Measurements from ENCODE around the gene PSD. TPM values are rescaled to one million over a fixed set of nuclear protein-coding genes. Genes with fewer than 3 reads are reported as not detected.
"Not testable (repeated sequence)": the region's sequence is repeated elsewhere in the genome, so short reads cannot be mapped to it uniquely, and the experiment has no call there.

PSD gene
- 10 to 100 TPM in 1 of 2 donors, 1 to 10 TPM in 1; 8.6 to 11.7 TPM for total RNA-seq

DNA sequence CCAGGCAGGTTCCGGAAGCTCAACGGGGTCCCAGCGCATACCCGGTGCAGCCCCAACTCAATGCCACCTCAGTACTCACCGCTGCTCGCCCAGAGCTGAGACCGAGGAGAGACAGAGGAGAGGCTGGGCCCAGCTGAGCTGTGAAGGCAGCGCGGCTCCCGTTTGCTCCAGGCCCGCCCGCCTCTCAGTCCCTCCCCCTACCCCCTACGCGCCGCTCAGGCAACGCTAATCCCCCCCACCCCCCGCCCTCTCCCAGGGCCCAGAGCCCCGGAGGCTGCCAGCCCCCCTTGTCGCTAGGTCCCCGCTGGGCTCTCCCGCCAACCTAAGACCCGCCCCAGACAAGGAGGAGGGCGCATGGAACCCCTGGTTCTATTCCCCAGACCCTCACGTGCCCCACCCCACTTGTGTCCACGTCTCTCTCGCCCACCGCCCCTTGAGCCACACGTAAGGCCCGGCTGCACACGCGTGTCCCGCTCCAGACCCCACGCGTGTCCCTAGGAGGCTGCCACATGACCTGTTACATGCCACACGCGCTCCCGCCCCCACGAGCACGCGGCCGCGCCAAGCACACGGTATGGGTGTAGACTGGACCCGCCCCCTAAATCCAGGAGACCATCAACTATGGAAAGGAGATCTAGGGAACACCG, at the start of gene PSD:
Gene PSD (minus strand): TSS at position 164 of the 647 bp plus-strand sequence. CDS start 1,747 bp downstream, outside the sequence.
- peaks cover 2% of the 10 kb centered on the region in 2 donors for H3K36me3 Mint-ChIP-seq (ENCODE audit: insufficient read depth in 2 of 2)
- peaks cover 34% of the 10 kb centered on the region for H3K4me1 Mint-ChIP-seq (ENCODE audit: low read depth)
- no peak for ATAC-seq (replicated peaks in 1 of 2)
- peaks cover 26% of the 10 kb centered on the region for H3K27me3 Mint-ChIP-seq (ENCODE audit: low read depth)
- no peaks in the 10 kb centered on the region for H3K9me3 Mint-ChIP-seq
- peak within 1 kb of the TSS; percentile 88 to 99 for H3K4me3 Mint-ChIP-seq
- H3K27ac Mint-ChIP-seq, result peak within 1 kb of the TSS; percentile 67
- no peak for DNase-seq

DNA sequence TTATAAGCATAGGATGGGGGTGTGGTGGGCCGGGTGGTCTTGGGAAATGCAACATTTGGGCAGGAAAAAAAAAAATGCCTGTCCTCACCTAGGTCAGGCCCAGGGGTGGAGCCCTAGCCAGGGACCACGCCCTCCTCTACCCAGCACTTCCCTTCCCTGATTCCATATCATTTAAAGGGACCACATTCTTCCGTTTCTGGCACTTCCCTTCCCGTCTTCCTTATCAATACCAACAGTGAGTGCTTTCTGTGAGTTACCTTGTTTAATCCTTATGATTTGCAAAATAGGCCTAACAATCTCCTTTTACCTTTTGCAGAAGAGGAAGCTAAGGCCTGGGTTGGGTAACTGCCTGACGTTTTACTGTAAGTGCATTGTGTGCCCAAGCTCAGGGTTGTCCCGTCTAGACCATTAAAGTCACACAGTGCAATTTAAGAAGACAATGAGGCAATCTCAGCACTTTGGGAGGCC, 49.4 kb upstream of the PSD start:
- Mint-ChIP-seq H3K27ac (no peak overlapping the region), H3K9me3 (no peaks in the 10 kb centered on the region), H3K27me3 (ENCODE audit: low read depth) (peaks cover under 1% of the 10 kb centered on the region), H3K4me3 (no peak overlapping the region), H3K4me1 (ENCODE audit: low read depth) (peaks cover 24% of the 10 kb centered on the region), H3K36me3 (ENCODE audit: insufficient read depth in 2 of 2) (peaks cover 0 to 2% of the 10 kb centered on the region in 2 donors)
- DNase-seq (no peak), ATAC-seq (replicated peaks in 1 of 2) (no peak)

DNA sequence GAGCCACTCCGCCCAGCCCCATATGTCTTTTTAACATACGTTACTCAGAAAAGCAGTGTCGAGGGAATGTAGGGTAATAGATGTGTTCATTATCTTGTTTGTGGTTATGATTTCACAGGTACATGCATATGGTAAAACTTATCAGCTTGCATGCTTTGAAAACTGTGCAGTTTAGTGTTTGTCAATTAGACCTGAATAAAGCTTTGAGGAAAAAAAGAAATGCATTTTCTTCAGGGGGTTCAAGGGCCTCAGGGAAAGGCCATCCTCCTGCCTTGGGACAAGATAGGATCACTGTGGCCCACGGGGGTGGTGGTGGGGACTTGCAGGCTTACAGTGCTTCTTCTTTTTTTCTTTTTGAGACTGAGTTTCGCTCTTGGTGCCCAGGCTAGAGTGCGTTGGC, 48.7 kb upstream of the PSD start:
- Mint-ChIP-seq H3K9me3 (no peaks in the 10 kb centered on the region), H3K36me3 (ENCODE audit: insufficient read depth in 2 of 2) (peaks cover 0 to 2% of the 10 kb centered on the region in 2 donors), H3K4me3 (no peak overlapping the region), H3K27me3 (ENCODE audit: low read depth) (peaks cover 7% of the 10 kb centered on the region), H3K27ac (no peak overlapping the region), H3K4me1 (ENCODE audit: low read depth) (peaks cover 25% of the 10 kb centered on the region)
- ATAC-seq (replicated peaks in 1 of 2) (no peak), DNase-seq (no peak)

DNA sequence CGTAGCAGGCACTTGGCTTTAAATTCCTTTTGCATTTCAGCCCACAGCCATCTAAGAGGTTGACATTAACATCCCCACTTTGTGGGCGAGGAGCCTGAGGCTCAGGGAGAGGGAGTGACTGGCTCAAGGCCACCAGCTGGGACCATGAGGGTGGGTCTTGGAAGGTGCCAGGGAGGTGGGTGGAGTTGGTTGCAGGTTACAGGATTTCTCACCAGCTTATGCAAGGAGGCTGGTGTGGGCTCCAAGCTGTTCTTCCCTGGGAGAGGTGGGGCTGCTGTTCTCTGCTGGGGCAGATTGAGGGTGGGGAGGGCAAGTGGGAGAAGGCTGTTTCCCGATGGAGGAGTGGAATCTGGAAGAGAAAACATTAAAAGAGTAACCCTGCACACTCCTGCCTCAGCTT, 46.9 kb upstream of the PSD start:
- no peak overlapping the region for H3K27ac Mint-ChIP-seq
- no peak for ATAC-seq (replicated peaks in 1 of 2)
- H3K36me3 Mint-ChIP-seq (ENCODE audit: insufficient read depth in 2 of 2), result peaks cover 0 to 2% of the 10 kb centered on the region in 2 donors
- no peaks in the 10 kb centered on the region for H3K9me3 Mint-ChIP-seq
- DNase-seq, result no peak
- H3K4me3 Mint-ChIP-seq, result no peak overlapping the region
- H3K27me3 Mint-ChIP-seq (ENCODE audit: low read depth), result peaks cover 7% of the 10 kb centered on the region
- H3K4me1 Mint-ChIP-seq (ENCODE audit: low read depth), result peaks cover 43% of the 10 kb centered on the region

DNA sequence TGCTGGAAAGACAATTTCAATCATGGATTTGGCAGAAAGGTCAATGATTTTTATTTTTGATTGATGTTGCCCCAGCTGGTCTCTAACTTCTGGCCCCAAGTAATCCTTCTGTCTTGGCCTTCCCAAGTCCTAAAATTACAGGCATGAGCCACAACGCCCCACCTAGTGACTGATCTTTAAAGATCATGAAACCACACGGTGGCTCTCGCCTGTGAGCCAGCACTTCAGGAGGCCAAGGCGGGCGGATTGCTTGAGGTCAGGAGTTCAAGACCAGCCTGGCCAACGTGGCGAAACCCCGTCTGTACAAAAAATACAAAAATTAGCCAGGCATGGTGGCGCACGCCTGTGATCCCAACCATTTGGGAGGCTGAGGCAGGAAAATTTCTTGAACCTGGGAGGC, 45.4 kb upstream of the PSD start:
- H3K27me3 Mint-ChIP-seq (ENCODE audit: low read depth), result peaks cover 7% of the 10 kb centered on the region
- H3K4me3 Mint-ChIP-seq, result no peak overlapping the region
- DNase-seq, result no peak
- H3K9me3 Mint-ChIP-seq, result no peaks in the 10 kb centered on the region
- H3K27ac Mint-ChIP-seq, result no peak overlapping the region
- no peak for ATAC-seq (replicated peaks in 1 of 2)
- H3K36me3 Mint-ChIP-seq (ENCODE audit: insufficient read depth in 2 of 2), result peaks cover 0 to 2% of the 10 kb centered on the region in 2 donors
- peaks cover 45% of the 10 kb centered on the region for H3K4me1 Mint-ChIP-seq (ENCODE audit: low read depth)

DNA sequence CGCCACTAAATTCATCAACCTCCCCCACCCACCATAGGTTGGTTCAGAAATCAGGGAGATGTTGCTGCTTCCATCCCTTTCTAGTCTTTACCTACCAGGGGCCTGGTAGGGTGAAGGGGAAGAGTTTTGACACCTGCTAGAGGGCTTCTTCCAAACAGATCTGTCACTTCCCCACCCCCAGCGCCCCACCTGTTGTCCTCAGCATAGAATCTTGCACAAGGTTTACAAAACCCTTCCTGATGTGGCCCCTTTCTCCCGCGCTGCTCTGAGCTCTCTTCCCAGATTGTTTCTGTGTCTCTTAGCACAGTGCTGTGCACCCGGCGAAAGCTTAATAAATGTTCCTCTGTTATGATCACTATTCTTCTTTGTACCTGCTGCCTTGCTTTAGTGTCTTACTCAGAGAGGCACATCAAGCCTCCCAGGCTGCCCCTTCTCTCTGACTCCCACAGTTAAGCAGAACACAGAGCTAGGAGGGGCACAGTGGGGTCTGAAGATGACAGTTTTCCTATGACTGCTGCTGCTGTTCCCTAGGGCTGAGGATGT, 44.0 kb upstream of the PSD start:
- H3K27ac Mint-ChIP-seq, result no peak overlapping the region
- no peak for DNase-seq
- peaks cover 7% of the 10 kb centered on the region for H3K27me3 Mint-ChIP-seq (ENCODE audit: low read depth)

DNA sequence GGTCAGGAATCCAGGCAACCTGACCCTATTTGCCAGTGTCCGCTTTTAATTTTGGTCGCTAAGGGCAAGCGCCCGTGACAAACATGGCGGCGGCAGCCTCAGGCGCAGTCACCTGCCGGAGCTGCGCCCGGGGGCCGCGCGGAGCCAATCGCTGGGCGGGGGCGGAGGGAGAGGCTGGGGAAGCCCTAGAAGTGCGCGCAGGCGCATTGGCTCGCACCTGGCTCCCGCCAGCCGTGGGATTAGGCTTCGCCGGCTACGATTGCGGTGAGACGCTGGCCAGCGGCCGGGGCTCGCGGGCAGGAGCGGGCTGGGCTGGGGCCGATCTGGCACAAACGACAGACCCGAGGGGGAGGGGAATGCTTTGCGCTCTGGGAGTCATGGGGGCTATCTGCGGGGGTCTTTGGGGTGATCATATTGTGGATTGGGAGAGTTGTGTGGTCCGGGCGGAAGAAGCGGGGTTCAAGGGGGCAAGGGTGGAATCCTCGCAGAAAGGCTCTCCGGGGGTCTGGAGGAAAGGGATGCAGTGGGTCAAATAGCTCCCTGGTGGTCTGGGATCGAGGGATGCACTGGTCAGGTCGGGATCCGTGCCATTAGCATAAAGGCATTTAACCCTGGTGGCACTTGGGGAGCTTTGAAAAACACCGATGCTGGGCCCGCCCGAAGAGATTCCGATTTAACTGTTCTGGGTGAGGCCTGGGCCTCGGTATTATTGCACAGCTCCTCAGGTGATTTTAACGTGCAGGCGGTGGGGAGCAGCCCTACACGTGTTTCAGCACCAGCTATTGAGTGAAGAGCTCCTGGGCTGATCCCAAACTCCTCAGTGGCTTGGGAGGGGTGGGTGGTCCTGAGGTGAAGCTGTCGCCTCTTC, 42.8 kb upstream of the PSD start:
- Mint-ChIP-seq H3K36me3 (ENCODE audit: insufficient read depth in 2 of 2) (peaks cover 0 to 2% of the 10 kb centered on the region in 2 donors), H3K9me3 (no peaks in the 10 kb centered on the region), H3K4me3 (peak overlapping the region; percentile 98 to 99), H3K4me1 (ENCODE audit: low read depth) (peaks cover 51% of the 10 kb centered on the region), H3K27me3 (ENCODE audit: low read depth) (peaks cover 7% of the 10 kb centered on the region), H3K27ac (peak overlapping the region; percentile 97)
- peak; percentile 97 to 98 for ATAC-seq (replicated peaks in 1 of 2)
- peak; percentile 96 to 97 for DNase-seq

More for the DNA sequence above, 44.0 kb upstream of the PSD start:
- Mint-ChIP-seq H3K36me3 (ENCODE audit: insufficient read depth in 2 of 2) (peaks cover 0 to 2% of the 10 kb centered on the region in 2 donors), H3K9me3 (no peaks in the 10 kb centered on the region), H3K4me1 (ENCODE audit: low read depth) (peaks cover 48% of the 10 kb centered on the region), H3K4me3 (peak overlapping the region; percentile 98 to 99)
- no peak for ATAC-seq (replicated peaks in 1 of 2)

DNA sequence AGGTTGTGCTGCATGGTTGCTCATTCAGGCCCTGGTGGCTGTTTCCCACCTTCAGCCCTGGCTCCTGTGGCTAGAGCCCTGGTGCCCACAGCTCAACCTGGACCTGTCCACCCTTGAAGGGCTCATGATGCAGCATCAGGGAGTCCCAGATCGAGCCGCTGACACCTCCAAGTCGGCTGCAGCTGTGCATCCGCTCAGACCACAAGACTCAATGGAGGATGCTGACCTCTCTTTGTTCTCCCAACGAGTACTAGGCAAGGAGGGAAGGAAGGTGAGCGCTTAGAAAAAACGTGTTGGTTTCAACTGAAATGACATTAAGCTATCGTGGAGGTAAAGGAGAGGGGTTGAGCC, 42.2 kb upstream of the PSD start:
- no peaks in the 10 kb centered on the region for H3K9me3 Mint-ChIP-seq
- ATAC-seq (replicated peaks in 1 of 2), result peak; percentile 41 to 56
- peaks cover 7% of the 10 kb centered on the region for H3K27me3 Mint-ChIP-seq (ENCODE audit: low read depth)
- peaks cover 0 to 2% of the 10 kb centered on the region in 2 donors for H3K36me3 Mint-ChIP-seq (ENCODE audit: insufficient read depth in 2 of 2)
- H3K4me3 Mint-ChIP-seq, result peak overlapping the region; percentile 98 to 99
- DNase-seq, result peak in 1 of 2 donors; percentile 18
- peaks cover 51% of the 10 kb centered on the region for H3K4me1 Mint-ChIP-seq (ENCODE audit: low read depth)
- H3K27ac Mint-ChIP-seq, result peak overlapping the region; percentile 83

DNA sequence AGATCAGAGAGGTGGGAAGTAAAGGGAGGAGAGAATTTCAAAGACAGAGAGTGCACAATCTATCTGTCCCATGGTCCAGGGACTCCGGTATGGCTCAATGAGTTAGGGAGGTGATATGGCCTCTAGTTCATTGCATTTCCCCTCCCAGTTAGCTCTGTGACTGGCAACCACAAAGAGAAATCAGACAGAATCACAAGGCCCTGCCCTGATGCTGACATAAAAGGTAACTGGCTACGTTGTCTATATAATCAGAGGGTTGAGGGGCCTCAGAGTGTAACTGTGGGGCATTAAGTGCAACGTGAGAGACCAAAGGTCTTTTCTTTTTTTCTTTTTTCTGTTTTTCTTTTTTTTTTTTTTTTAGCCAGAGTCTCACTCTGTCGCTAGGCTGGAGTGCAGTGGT, 40.1 kb upstream of the PSD start:
- Mint-ChIP-seq H3K4me1 (ENCODE audit: low read depth) (peaks cover 41% of the 10 kb centered on the region), H3K27ac (no peak overlapping the region), H3K36me3 (ENCODE audit: insufficient read depth in 2 of 2) (peaks cover 0 to 1% of the 10 kb centered on the region in 2 donors), H3K27me3 (ENCODE audit: low read depth) (peaks cover 7% of the 10 kb centered on the region), H3K4me3 (no peak overlapping the region), H3K9me3 (no peaks in the 10 kb centered on the region)
- no peak for DNase-seq
- no peak for ATAC-seq (replicated peaks in 1 of 2)

DNA sequence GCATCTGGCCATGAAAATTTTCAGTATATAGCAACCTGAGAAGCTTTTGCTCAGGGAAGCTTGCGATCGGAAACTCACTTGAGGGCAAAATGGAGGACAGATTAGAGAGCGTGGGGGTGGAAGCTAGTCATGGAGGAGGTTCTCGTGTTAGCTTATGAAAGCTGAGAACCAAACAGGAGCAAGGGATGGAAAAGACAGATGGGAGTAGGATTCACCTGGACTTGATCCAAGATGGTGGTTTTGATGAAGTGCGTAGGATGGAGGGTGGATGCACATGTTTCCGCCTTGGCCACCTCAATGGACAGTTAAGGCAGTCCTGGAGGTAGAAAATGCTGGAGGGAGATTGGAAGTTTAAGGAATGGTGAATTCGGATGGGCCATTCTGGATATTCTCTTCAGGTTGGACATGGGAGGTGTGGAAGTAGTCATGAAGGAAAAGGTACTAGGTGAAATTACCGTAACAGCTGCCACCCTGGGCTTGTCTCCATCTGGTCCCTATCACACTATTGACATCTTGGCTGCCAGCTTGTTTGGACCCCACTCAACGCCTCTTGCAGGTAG, 39.1 kb upstream of the PSD start:
- H3K36me3 Mint-ChIP-seq (ENCODE audit: insufficient read depth in 2 of 2), result peaks cover 4 to 5% of the 10 kb centered on the region in 2 donors

DNA sequence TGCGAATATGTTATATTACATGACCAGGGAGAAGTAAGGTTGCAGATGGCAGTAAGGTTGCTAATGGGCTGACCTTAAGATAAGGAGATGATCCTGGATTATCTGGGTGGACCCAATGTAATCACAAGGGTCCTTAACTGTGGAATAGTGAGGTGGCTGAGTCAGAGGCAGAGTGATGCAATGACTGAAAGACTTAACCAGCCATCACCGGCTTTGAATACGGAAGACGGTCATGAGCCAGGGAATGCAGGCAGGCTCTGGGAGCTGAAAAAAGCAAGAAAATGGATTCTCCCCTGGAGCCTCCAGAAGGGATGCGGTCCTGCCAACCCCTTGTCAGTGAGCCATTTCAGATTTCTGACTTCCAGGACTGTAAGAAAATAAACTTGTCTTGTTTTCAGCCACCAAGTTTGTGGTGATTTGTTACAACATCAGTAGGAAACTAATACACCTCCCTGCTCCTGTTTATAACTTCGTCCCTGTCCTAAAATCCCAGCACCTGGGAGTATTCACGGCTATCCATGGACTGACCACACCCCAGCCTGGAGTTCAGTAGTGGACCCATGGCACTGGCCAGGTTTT, 37.4 kb upstream of the PSD start:
- ATAC-seq (replicated peaks in 1 of 2) (no peak), DNase-seq (no peak)
- peaks cover 40% of the 10 kb centered on the region for H3K4me1 Mint-ChIP-seq (ENCODE audit: low read depth)
- no peaks in the 10 kb centered on the region for H3K9me3 Mint-ChIP-seq
- H3K27me3 Mint-ChIP-seq (ENCODE audit: low read depth), result no peaks in the 10 kb centered on the region
- H3K4me3 Mint-ChIP-seq, result no peak overlapping the region
- H3K27ac Mint-ChIP-seq, result peak overlapping the region; percentile 35
- H3K36me3 Mint-ChIP-seq (ENCODE audit: insufficient read depth in 2 of 2), result peaks cover 4 to 10% of the 10 kb centered on the region in 2 donors

More for the DNA sequence above, 39.1 kb upstream of the PSD start:
- Mint-ChIP-seq H3K27me3 (ENCODE audit: low read depth) (peaks cover 3% of the 10 kb centered on the region), H3K4me3 (no peak overlapping the region), H3K9me3 (no peaks in the 10 kb centered on the region), H3K4me1 (ENCODE audit: low read depth) (peaks cover 41% of the 10 kb centered on the region), H3K27ac (no peak overlapping the region)
- no peak for ATAC-seq (replicated peaks in 1 of 2)
- DNase-seq, result no peak

DNA sequence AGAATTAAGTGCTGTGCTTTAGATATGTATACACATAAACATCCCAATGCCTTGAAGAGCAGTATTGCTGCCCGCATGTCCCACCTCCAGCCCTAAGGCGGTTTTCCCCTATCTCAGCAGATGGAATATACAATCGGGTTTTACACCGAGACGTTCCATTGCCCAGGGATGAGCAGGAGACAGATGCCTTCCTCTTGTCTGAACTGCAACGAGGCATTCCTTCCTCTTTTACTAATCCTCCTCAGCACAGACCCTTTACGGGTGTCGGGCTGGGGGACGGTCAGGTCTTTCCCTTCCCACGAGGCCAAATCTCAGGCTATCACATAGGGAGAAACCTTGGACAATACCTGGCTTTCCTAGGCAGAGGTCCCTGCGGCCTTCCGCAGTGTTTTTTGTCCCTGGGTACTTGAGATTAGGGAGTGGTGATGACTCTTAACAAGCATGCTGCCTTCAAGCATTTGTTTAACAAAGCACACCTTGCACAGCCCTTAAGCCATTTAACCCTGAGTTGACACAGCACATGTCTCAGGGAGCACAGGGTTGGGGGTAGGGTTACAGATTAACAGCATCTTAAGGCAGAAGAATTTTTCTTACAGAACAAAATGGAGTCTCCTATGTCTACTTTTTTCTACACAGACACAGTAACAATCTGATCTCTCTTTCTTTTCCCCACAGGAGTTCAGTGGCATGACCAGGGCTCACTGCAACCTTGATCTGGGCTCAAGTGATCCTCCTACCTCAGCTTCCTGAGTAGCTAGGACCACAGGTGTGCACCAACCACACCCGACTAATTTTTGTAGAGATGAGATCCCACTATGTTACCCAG, 36.3 kb upstream of the PSD start:
- not testable (repeated sequence) for DNase-seq; H3K4me3 Mint-ChIP-seq; ATAC-seq (replicated peaks in 1 of 2); H3K9me3 Mint-ChIP-seq; H3K27ac Mint-ChIP-seq; H3K27me3 Mint-ChIP-seq (ENCODE audit: low read depth)
- Mint-ChIP-seq H3K4me1 (ENCODE audit: low read depth) (peaks cover 33% of the 10 kb centered on the region), H3K36me3 (ENCODE audit: insufficient read depth in 2 of 2) (peaks cover 4 to 10% of the 10 kb centered on the region in 2 donors)

Data from activated T-cell treated with anti-CD3 and anti-CD28 coated beads, Interleukin-2, amount 50 U/mL, for 72 hours (primary cell).